ENCODE measurements around the gene ASB10.

ASB10 gene

GRCh38 chr7:151130741-151131157 is 56.3 kb downstream of the ASB10 start:
- TF ChIP-seq CTCF (IDR thresholded peaks at IDR 0.05) = no peak

GRCh38 chr7:151129960-151130591 is 57.0 kb downstream of the ASB10 start:
- TF ChIP-seq CTCF (IDR thresholded peaks at IDR 0.05) = no peak

- TF ChIP-seq CTCF (IDR thresholded peaks at IDR 0.05) = no peak
These were observed 57.7 kb downstream of the ASB10 start for GRCh38 chr7:151129117-151129959.

- no peak for TF ChIP-seq CTCF (IDR thresholded peaks at IDR 0.05)
These were observed 58.3 kb downstream of the ASB10 start for GRCh38 chr7:151128716-151129115.

GRCh38 chr7:151128144-151128543 is 58.9 kb downstream of the ASB10 start:
- TF ChIP-seq CTCF (IDR thresholded peaks at IDR 0.05) = no peak

GRCh38 chr7:151126491-151127137 is 60.4 kb downstream of the ASB10 start:
- TF ChIP-seq CTCF (IDR thresholded peaks at IDR 0.05) = no peak

- no peak for TF ChIP-seq CTCF (IDR thresholded peaks at IDR 0.05)
These were observed 61.1 kb downstream of the ASB10 start for GRCh38 chr7:151125846-151126481.

Data from LNCAP (cell line).